Ishikawa (cell line): ENCODE measurements around the gene ATP2B1.

Experiments used
- CEBPB ChIP-seq: IDR thresholded peaks from 2 replicates; pipeline ENCODE4 v1.6.1; 2012
- EGR1 ChIP-seq: IDR thresholded peaks from 2 replicates; pipeline ENCODE4 v1.6.1; 2012

- TF ChIP-seq CEBPB: no peak
- TF ChIP-seq EGR1: no peak
Measured at GRCh38 chr12:89706986-89707702, 1.5 kb downstream of the ATP2B1 start.
